Measurements from ENCODE around the gene MCTP2.
A peak's percentile ranks its signal among the peaks of the same experiment; 100 is the strongest.

Gene MCTP2

DNA sequence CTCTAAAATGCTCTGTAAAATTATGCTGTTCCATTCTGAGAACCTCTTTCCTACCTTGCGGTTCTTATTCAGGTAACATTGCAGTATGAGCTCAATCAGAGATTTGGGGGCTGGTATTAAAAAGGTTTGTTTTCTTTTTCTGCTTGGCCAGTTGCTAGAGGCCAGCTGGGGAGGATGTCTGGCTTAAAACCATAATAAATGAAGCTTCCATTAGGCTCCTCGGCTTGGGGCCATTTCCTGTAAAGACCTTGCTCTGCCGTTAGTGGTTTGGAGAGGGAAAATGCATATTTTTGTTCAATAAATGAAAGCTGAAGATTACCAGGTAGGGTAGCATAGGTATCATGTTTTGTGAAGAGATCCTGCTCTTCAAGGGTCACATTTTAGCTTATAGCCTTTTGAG is 55.2 kb downstream of the MCTP2 start:
- Histone ChIP-seq H3K27me3 (replicated peaks; ENCODE audit: control insufficient read depth, insufficient read depth, low read length) (no peaks in the 10 kb centered on the region; the same call in 1 of the 2 replicates), H3K36me3 (ENCODE audit: control insufficient read depth, insufficient read depth, low read length) (no peaks in the 10 kb centered on the region), H3K4me3 (replicated peaks; ENCODE audit: low read depth, low read length) (no peak overlapping the region)
- no peak for TF ChIP-seq CTCF (IDR thresholded peaks at IDR 0.05; ENCODE audit: insufficient read depth, low read length, poor library complexity, severe bottlenecking)
- no peak for DNase-seq (ENCODE audit: extremely low read depth, insufficient read length)

- peak; percentile 7 for TF ChIP-seq CTCF (IDR thresholded peaks at IDR 0.05; ENCODE audit: insufficient read depth, low read length, poor library complexity, severe bottlenecking)
- no peaks in the 10 kb centered on the region; the same call in 1 of the 2 replicates for H3K27me3 ChIP-seq (replicated peaks; ENCODE audit: control insufficient read depth, insufficient read depth, low read length)
- no peaks in the 10 kb centered on the region for H3K36me3 ChIP-seq (ENCODE audit: control insufficient read depth, insufficient read depth, low read length)
- DNase-seq (ENCODE audit: extremely low read depth, insufficient read length) = peak; percentile 58
- no peak overlapping the region for H3K4me3 ChIP-seq (replicated peaks; ENCODE audit: low read depth, low read length)
Observed at GRCh38 chr15:94287794-94288246, 56.5 kb downstream of the MCTP2 start.

GRCh38 chr15:94290730-94291129 is 59.4 kb downstream of the MCTP2 start:
- Histone ChIP-seq H3K36me3 (ENCODE audit: control insufficient read depth, insufficient read depth, low read length) (no peaks in the 10 kb centered on the region), H3K4me3 (replicated peaks; ENCODE audit: low read depth, low read length) (no peak overlapping the region), H3K27me3 (replicated peaks; ENCODE audit: control insufficient read depth, insufficient read depth, low read length) (no peaks in the 10 kb centered on the region)
- TF ChIP-seq CTCF (IDR thresholded peaks at IDR 0.05; ENCODE audit: insufficient read depth, low read length, poor library complexity, severe bottlenecking) = no peak
- DNase-seq (ENCODE audit: extremely low read depth, insufficient read length) = no peak

GRCh38 chr15:94293411-94294402 is 62.3 kb downstream of the MCTP2 start:
- no peak for DNase-seq (ENCODE audit: extremely low read depth, insufficient read length)
- Histone ChIP-seq H3K36me3 (ENCODE audit: control insufficient read depth, insufficient read depth, low read length) (no peaks in the 10 kb centered on the region), H3K4me3 (replicated peaks; ENCODE audit: low read depth, low read length) (no peak overlapping the region), H3K27me3 (replicated peaks; ENCODE audit: control insufficient read depth, insufficient read depth, low read length) (no peaks in the 10 kb centered on the region)
- TF ChIP-seq CTCF (IDR thresholded peaks at IDR 0.05; ENCODE audit: insufficient read depth, low read length, poor library complexity, severe bottlenecking) = no peak

GRCh38 chr15:94294556-94294955 is 63.2 kb downstream of the MCTP2 start:
- Histone ChIP-seq H3K36me3 (ENCODE audit: control insufficient read depth, insufficient read depth, low read length) (no peaks in the 10 kb centered on the region), H3K4me3 (replicated peaks; ENCODE audit: low read depth, low read length) (no peak overlapping the region), H3K27me3 (replicated peaks; ENCODE audit: control insufficient read depth, insufficient read depth, low read length) (no peaks in the 10 kb centered on the region)
- no peak for TF ChIP-seq CTCF (IDR thresholded peaks at IDR 0.05; ENCODE audit: insufficient read depth, low read length, poor library complexity, severe bottlenecking)
- DNase-seq (ENCODE audit: extremely low read depth, insufficient read length) = no peak
